Esophagus squamous epithelium (tissue), 5 donors: Measurements from ENCODE around the gene ADGRG3. TPM values are rescaled to one million over a fixed set of nuclear protein-coding genes. Genes with fewer than 3 reads are reported as not detected.

Experiments used
- DNase-seq: peaks from one replicate; lab custom pipeline; 2025; lab: John Stamatoyannopoulos, UW
- H3K27ac ChIP-seq, 4 donors: fragments of 200-600 bp; sonication (generic); one replicate each; pipeline ENCODE4 v1.5.1; 2016 to 2019; ENCODE audit warnings: mild to moderate bottlenecking in 1 of 4
- H3K27me3 ChIP-seq, 4 donors: fragments of 200-600 bp; sonication (generic); 1 replicate in 3 of 4; 2 replicates in 1 of 4; pipeline versions ENCODE4 v1.5.1 to v1.6.0; 2017 to 2021; ENCODE audit warnings: antibody characterized with exemption in 1 of 4
- H3K36me3 ChIP-seq, 3 donors: fragments of 200-600 bp; sonication (generic); one replicate each; pipeline ENCODE4 v1.5.1; 2016 to 2019
- H3K4me1 ChIP-seq, 3 donors: fragments of 200-600 bp; sonication (generic); one replicate each; pipeline ENCODE4 v1.5.1; 2017 to 2019
- H3K4me3 ChIP-seq, 4 donors: fragments of 200-600 bp; sonication (generic); 1 replicate in 3 of 4; 2 replicates in 1 of 4; pipeline ENCODE4 v1.5.1; 2016 to 2019; ENCODE audit warnings: mild to moderate bottlenecking in 2 of 4, moderate library complexity in 1 of 4
- H3K9me3 ChIP-seq, 3 donors: fragments of 200-600 bp; sonication (generic); one replicate each; pipeline ENCODE4 v1.5.1; 2016 to 2019
- CTCF ChIP-seq, 6 experiments: fragments of 450-650 bp in 4 of 6; fragments of 200-600 bp in 2 of 6; sonication (generic) in 2 of 6; IDR thresholded peaks; one replicate each; pipeline ENCODE4 v1.5.1; 2016 to 2019; ENCODE audit warnings: antibody characterized with exemption in 6 of 6, mild to moderate bottlenecking in 4 of 6, moderate library complexity in 4 of 6
- POLR2A ChIP-seq, 4 donors: fragments of 450-650 bp; IDR thresholded peaks; one replicate each; pipeline ENCODE4 v1.6.1; 2017; ENCODE audit warnings: antibody characterized with exemption in 4 of 4, mild to moderate bottlenecking in 4 of 4, moderate library complexity in 3 of 4
- WGBS, 2 donors: methylation state at CpG; one replicate each; pipeline ENCODE4 v1.1.5; 2018; 5-methylcytosine and 5-hydroxymethylcytosine counted together
- intact Hi-C: fragments of 100-400 bp; cut with DNase I; formaldehyde crosslinking; loops from one replicate; pipeline ENCODE4 v1.15.0; 2022
- total RNA-seq, 4 donors: library from RNA; depleted of rRNA; stranded (reverse); fragments of >200 nt; gene quantifications; one replicate each; pipeline ENCODE4 v1.1.0, GENCODE V29; 2016
- donor health status: DM: yes; HTN: yes; CAD: no.

The ADGRG3 gene
- 1 to 10 TPM in 3 of 4 donors, not detected in 1; 1.5 to 3.9 (median 2.1) TPM for total RNA-seq

- DNase-seq, result no peak
- intact Hi-C loops, result no loop called here
- peaks cover 2 to 25% (median 8%) of the 10 kb centered on the region in 3 donors for H3K36me3 ChIP-seq
- H3K27ac ChIP-seq, result no peak within 1 kb of the TSS
- H3K4me3 ChIP-seq, result no peak within 1 kb of the TSS
- H3K4me1 ChIP-seq, result no peaks in the 10 kb centered on the region
- TF ChIP-seq POLR2A (IDR thresholded peaks at IDR 0.05) (no peak), CTCF (IDR thresholded peaks at IDR 0.05) (no peak)
- WGBS, 2 donors, result 67% methylated on average over 7 of the region's 11 CpGs; no CpG with 5 or more reads in 1 of the 2 donors
- H3K9me3 ChIP-seq, result no peaks in the 10 kb centered on the region
- peaks cover 0 to 9% (median 0%) of the 10 kb centered on the region in 4 donors for H3K27me3 ChIP-seq
Measured at GRCh38 chr16:57668263-57668571, at the start of gene ADGRG3. Gene ADGRG3 (plus strand): TSS chr16:57668306. CDS start chr16:57668348, 42 bp downstream.

- TF ChIP-seq POLR2A (IDR thresholded peaks at IDR 0.05) (no peak), CTCF (IDR thresholded peaks at IDR 0.05) (no peak)
- Histone ChIP-seq H3K4me3 (peak overlapping the region; percentile 33 to 66 (median 57)), H3K9me3 (no peaks in the 10 kb centered on the region), H3K27me3 (no peaks in the 10 kb centered on the region), H3K4me1 (peaks cover 33 to 70% (median 34%) of the 10 kb centered on the region in 3 donors), H3K36me3 (no peaks in the 10 kb centered on the region), H3K27ac (peak overlapping the region; percentile 83 to 95 (median 94))
- intact Hi-C loops, result no loop called here
- WGBS, 2 donors, result 44 to 58% methylated on average over 8 of the region's 8 CpGs
- DNase-seq, result no peak
Measured at GRCh38 chr16:57619133-57619605, 48.9 kb upstream of the ADGRG3 start.

- DNase-seq, result no peak
- TF ChIP-seq CTCF (IDR thresholded peaks at IDR 0.05) (no peak), POLR2A (IDR thresholded peaks at IDR 0.05) (peak in 3 of 4 donors; percentile 15 to 44 (median 22))
- Histone ChIP-seq H3K4me3 (peak overlapping the region; percentile 33 to 66 (median 57)), H3K4me1 (peaks cover 33 to 76% (median 35%) of the 10 kb centered on the region in 3 donors), H3K27me3 (no peaks in the 10 kb centered on the region), H3K27ac (peak overlapping the region; percentile 83 to 95 (median 94)), H3K36me3 (no peaks in the 10 kb centered on the region), H3K9me3 (no peaks in the 10 kb centered on the region)
- intact Hi-C loops, result no loop called here
- WGBS, 2 donors, result 64 to 74% methylated on average over 7 to 10 of the region's 16 CpGs
Measured at GRCh38 chr16:57619606-57620334, 48.3 kb upstream of the ADGRG3 start.

GRCh38 chr16:57620335-57621231 is 47.5 kb upstream of the ADGRG3 start:
- Histone ChIP-seq H3K4me1 (peaks cover 33 to 84% (median 37%) of the 10 kb centered on the region in 3 donors), H3K9me3 (no peaks in the 10 kb centered on the region), H3K36me3 (no peaks in the 10 kb centered on the region), H3K4me3 (peak overlapping the region; percentile 33 to 66 (median 57)), H3K27ac (peak overlapping the region; percentile 83 to 95 (median 94)), H3K27me3 (no peaks in the 10 kb centered on the region)
- DNase-seq, result no peak
- TF ChIP-seq POLR2A (IDR thresholded peaks at IDR 0.05) (no peak), CTCF (IDR thresholded peaks at IDR 0.05) (peak in 1 of 6 experiments; percentile 3)
- intact Hi-C loops, result no loop called here
- WGBS, 2 donors, result 54 to 70% methylated on average over 7 to 12 of the region's 27 CpGs
